AG04450 (cell line): ENCODE measurements around the gene KCNK15. TPM values are rescaled to one million over a fixed set of nuclear protein-coding genes. Genes with fewer than 3 reads are reported as not detected.

ENCODE experiments used
- CTCF ChIA-PET: fragments of 300-600, 350-600 bp; formaldehyde crosslinking; extraction: SDS; loops from one replicate; lab custom pipeline; 2022; ENCODE audit warnings: antibody characterized with exemption, inconsistent platforms; lab: Charles Lee
- POLR2A ChIA-PET: fragments of 350-600 bp; formaldehyde crosslinking; extraction: SDS; loops from one replicate; lab custom pipeline; 2021; ENCODE audit warnings: antibody characterized with exemption, inconsistent platforms; lab: Yijun Ruan, JAX
- DNase-seq: peaks from one replicate; pipeline ENCODE4 v3.0.0-alpha.2; 2011; ENCODE audit warnings: low read depth, low spot score
- H3K27ac ChIP-seq: one replicate; pipeline ENCODE4 v1.5.1; 2012; ENCODE audit warnings: low read depth, low read length, control low read depth
- H3K27me3 ChIP-seq: one replicate; pipeline ENCODE4 v1.6.0; 2012; ENCODE audit warnings: low read length; ENCODE audit not compliant: control insufficient read depth, insufficient read depth
- H3K4me3 ChIP-seq: 2 replicates; pipeline ENCODE4 v1.5.1; 2011; ENCODE audit warnings: mild to moderate bottlenecking, low read depth, low read length, control low read depth
- H3K9me3 ChIP-seq: 2 replicates; pipeline ENCODE4 v1.5.1; 2012; ENCODE audit warnings: low read length; ENCODE audit not compliant: control insufficient read depth, insufficient read depth
- polyA plus RNA-seq: library from polyadenylated mRNA; depleted of rRNA; stranded (reverse); fragments of >200 nt; gene quantifications from 2 replicates; pipeline ENCODE4 v1.2.3, GENCODE V29; 2011
- TF ChIP-seq, protein P1 (sequence below): IDR thresholded peaks from 2 replicates; pipeline ENCODE4 v1.5.1; 2011; ENCODE audit warnings: low read depth, low read length, control low read depth, inconsistent platforms

The KCNK15 gene
- polyA plus RNA-seq, 1 experiment = not detected

DNA sequence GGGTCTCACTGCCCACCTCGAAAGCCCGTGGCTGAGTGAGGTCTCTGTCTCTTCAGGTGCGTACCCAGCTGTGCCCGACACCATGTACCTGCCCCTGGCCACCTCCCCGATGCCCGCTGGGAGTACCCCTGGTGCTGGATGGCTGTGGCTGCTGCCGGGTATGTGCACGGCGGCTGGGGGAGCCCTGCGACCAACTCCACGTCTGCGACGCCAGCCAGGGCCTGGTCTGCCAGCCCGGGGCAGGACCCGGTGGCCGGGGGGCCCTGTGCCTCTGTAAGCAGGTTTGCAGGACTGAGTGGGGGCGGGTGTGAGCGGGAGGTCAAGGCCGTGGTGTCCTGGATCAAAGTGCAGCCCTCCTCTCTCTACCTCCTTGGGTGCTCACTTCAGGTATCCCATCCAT lies 25.8 kb upstream of the KCNK15 start:
- Histone ChIP-seq H3K4me3 (no peak overlapping the region), H3K27ac (no peak overlapping the region), H3K27me3 (peaks cover 2% of the 10 kb centered on the region), H3K9me3 (no peaks in the 10 kb centered on the region; the same call in 1 of the 2 replicates)
- TF ChIP-seq, protein P1, sequence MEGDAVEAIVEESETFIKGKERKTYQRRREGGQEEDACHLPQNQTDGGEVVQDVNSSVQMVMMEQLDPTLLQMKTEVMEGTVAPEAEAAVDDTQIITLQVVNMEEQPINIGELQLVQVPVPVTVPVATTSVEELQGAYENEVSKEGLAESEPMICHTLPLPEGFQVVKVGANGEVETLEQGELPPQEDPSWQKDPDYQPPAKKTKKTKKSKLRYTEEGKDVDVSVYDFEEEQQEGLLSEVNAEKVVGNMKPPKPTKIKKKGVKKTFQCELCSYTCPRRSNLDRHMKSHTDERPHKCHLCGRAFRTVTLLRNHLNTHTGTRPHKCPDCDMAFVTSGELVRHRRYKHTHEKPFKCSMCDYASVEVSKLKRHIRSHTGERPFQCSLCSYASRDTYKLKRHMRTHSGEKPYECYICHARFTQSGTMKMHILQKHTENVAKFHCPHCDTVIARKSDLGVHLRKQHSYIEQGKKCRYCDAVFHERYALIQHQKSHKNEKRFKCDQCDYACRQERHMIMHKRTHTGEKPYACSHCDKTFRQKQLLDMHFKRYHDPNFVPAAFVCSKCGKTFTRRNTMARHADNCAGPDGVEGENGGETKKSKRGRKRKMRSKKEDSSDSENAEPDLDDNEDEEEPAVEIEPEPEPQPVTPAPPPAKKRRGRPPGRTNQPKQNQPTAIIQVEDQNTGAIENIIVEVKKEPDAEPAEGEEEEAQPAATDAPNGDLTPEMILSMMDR = no peak
- POLR2A ChIA-PET = no interaction called here
- DNase-seq = no peak
- CTCF ChIA-PET = no interaction called here

DNA sequence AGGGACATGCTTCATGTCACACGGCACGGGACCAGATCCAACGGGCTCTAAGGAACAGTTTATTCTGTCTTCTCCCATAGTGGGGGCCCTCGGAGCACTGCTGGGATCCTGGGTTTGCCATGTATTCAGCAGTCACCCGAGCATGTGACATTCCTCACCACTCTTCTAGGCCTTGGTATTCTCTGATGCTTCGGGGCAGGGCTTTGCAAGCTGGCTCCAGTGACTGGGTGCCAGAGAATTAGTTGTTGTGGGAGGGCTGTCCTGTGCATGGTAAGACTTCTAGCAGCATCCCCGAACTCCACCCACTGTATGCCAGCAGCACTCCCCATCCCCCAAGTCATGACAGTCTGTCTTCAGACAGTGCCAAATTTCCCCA lies 25.1 kb upstream of the KCNK15 start:
- Histone ChIP-seq H3K27me3 (peaks cover 2% of the 10 kb centered on the region), H3K4me3 (no peak overlapping the region), H3K9me3 (no peaks in the 10 kb centered on the region; the same call in 1 of the 2 replicates), H3K27ac (peak overlapping the region; percentile 31)
- TF ChIP-seq, protein P1 = no peak
- no peak for DNase-seq
- CTCF ChIA-PET = interaction anchor here (2.5 kb wide), 2 partner anchors 12 to 37 kb away, joined by 9 read pairs; no protein-coding TSS in a partner anchor
- POLR2A ChIA-PET = no interaction called here

DNA sequence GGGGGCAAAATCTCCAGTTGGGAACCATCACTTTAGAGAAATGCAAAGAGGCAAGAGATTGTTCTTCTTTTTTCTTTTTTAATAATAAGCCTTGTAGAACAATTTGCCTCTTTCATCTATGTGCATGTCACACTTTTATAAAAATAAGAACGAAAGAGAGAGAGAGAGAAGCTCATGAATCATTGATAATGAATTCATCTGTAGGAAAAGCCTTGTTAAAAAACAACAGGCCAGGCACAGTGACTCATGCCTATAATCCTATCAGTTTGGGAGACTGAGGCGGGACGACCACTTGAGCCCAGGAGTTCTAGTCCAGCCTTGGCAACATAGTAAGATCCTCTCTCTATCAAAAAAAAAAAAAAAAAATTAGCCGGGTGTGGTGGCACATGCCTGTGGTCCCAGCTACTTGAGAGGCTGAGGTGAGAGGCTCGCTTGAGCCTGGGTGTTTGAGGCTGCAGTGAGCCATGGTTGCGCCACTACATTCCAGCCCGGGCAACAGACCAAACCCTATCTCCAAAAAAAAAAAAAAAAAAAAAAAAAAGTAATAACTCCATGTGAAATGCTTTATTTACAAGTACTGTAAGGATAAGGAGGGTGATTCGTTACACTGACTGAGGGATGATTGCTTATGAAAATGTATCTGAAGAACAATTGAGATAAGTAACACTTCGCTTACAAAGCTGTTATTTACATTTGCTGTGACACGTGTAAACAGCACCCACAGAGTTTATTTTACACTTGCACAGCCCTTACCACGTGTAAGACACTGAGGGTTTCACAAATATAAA lies 24.5 kb upstream of the KCNK15 start:
- TF ChIP-seq, protein P1 = no peak
- CTCF ChIA-PET = interaction anchor here (0.7 to 2.5 kb wide), 5 partner anchors 11 to 371 kb away, joined by 3 to 9 read pairs (median 5); no protein-coding TSS in a partner anchor
- no peak for DNase-seq
- POLR2A ChIA-PET = interaction anchor here (0.8 kb wide), 1 partner anchor 29 kb away, joined by 9 read pairs; no protein-coding TSS in a partner anchor
- peak overlapping the region; percentile 31 for H3K27ac ChIP-seq
- peaks cover 2% of the 10 kb centered on the region for H3K27me3 ChIP-seq
- H3K4me3 ChIP-seq = no peak overlapping the region
- H3K9me3 ChIP-seq = no peaks in the 10 kb centered on the region; the same call in 1 of the 2 replicates

DNA sequence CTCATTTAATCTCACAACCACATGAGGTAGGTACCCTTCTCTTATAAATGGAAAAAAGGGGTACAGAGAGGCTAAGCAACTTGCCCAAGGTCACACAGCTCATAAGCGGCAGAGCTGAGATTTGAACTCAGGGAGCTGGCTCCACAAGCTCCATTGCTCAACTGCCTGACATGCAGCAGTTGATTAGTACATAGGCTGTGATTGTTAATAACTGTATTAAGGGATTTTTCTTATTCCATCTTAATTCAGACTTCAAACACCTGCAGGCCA lies 23.9 kb upstream of the KCNK15 start:
- H3K4me3 ChIP-seq = no peak overlapping the region
- H3K27me3 ChIP-seq = peaks cover 2% of the 10 kb centered on the region
- POLR2A ChIA-PET = interaction anchor here (0.8 kb wide), 1 partner anchor 29 kb away, joined by 9 read pairs; no protein-coding TSS in a partner anchor
- TF ChIP-seq, protein P1 = no peak
- no peak for DNase-seq
- CTCF ChIA-PET = interaction anchor here (0.7 to 2.5 kb wide), 5 partner anchors 11 to 371 kb away, joined by 3 to 9 read pairs (median 5); no protein-coding TSS in a partner anchor
- no peaks in the 10 kb centered on the region; the same call in 1 of the 2 replicates for H3K9me3 ChIP-seq
- peak overlapping the region; percentile 21 for H3K27ac ChIP-seq

DNA sequence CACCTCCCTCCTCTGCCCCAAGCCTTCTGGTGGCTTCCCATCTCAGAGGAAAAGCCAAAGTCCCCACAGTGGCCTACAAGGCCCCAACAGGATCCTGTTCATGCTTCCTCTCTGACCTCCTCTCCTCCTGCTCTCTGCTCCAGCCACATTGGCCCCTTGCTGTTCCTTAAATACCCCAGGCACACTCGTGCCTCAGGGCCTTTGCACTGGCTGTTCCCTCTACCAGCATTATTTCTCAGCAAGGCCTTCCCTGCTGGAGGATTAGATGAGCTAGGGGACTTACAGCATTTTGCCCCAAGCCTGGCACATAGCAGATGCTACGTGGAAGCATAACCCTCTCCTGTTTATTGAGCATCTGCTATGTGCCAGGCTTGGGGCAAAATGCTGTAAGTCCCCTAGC lies 22.7 kb upstream of the KCNK15 start:
- ChIA-PET POLR2A (interaction anchor here (0.8 kb wide), 1 partner anchor 9 kb away, joined by 3 read pairs; no protein-coding TSS in a partner anchor), CTCF (interaction anchor here (0.7 to 1.8 kb wide), 5 partner anchors 10 to 568 kb away, joined by 3 to 10 read pairs (median 6); no protein-coding TSS in a partner anchor)
- Histone ChIP-seq H3K27me3 (peaks cover 2% of the 10 kb centered on the region), H3K27ac (no peak overlapping the region), H3K9me3 (no peaks in the 10 kb centered on the region; the same call in 1 of the 2 replicates), H3K4me3 (no peak overlapping the region)
- TF ChIP-seq, protein P1 = no peak
- no peak for DNase-seq
